ENCODE measurements around the gene MUL1.
"Not testable (repeated sequence)": the region's sequence is repeated elsewhere in the genome, so short reads cannot be mapped to it uniquely, and the experiment has no call there.

MUL1 gene

GRCh38 chr1:20507248-20507563 is 745 bp downstream of the MUL1 start:
- TF ChIP-seq, protein P1, sequence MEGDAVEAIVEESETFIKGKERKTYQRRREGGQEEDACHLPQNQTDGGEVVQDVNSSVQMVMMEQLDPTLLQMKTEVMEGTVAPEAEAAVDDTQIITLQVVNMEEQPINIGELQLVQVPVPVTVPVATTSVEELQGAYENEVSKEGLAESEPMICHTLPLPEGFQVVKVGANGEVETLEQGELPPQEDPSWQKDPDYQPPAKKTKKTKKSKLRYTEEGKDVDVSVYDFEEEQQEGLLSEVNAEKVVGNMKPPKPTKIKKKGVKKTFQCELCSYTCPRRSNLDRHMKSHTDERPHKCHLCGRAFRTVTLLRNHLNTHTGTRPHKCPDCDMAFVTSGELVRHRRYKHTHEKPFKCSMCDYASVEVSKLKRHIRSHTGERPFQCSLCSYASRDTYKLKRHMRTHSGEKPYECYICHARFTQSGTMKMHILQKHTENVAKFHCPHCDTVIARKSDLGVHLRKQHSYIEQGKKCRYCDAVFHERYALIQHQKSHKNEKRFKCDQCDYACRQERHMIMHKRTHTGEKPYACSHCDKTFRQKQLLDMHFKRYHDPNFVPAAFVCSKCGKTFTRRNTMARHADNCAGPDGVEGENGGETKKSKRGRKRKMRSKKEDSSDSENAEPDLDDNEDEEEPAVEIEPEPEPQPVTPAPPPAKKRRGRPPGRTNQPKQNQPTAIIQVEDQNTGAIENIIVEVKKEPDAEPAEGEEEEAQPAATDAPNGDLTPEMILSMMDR (IDR thresholded peaks at IDR 0.05; ENCODE audit: low read depth, low read length) = no peak

GRCh38 chr1:20505488-20505887 is 2.5 kb downstream of the MUL1 start:
- H3K4me3 ChIP-seq (ENCODE audit: low read depth, low read length) = no peak overlapping the region
- TF ChIP-seq, protein P1 (IDR thresholded peaks at IDR 0.05; ENCODE audit: low read depth, low read length) = no peak

More at GRCh38 chr1:20507248-20507563, 745 bp downstream of the MUL1 start:
- H3K4me3 ChIP-seq (ENCODE audit: low read depth, low read length) = peak overlapping the region; percentile 96

GRCh38 chr1:20500716-20501115 is 7.2 kb downstream of the MUL1 start:
- H3K4me3 ChIP-seq (ENCODE audit: low read depth, low read length) = no peak overlapping the region
- TF ChIP-seq, protein P1 (IDR thresholded peaks at IDR 0.05; ENCODE audit: low read depth, low read length) = no peak

DNA sequence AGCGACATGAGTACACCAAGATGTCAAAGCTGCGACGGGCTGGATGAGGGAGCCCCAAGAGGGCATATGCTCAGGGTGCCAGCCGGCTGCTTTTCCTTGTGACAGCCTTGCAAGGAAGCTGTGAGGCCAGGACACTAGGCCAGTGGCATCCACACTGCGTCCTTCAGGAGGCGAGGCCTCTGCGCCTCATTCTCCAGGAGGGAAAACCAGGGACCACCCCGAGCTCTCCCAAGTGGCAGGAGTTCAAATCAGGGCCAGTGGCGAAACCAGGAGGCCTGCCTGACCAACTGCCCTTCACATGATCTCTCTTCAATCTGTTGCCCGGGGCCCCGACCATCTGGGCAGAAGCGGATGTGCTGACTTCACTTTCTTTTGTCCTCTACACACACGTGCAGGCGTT is 8.2 kb downstream of the MUL1 start:
- TF ChIP-seq, protein P1 (IDR thresholded peaks at IDR 0.05; ENCODE audit: low read depth, low read length) = no peak
- no peak overlapping the region for H3K4me3 ChIP-seq (ENCODE audit: low read depth, low read length)

- TF ChIP-seq, protein P1 (IDR thresholded peaks at IDR 0.05; ENCODE audit: low read depth, low read length) = no peak
- no peak overlapping the region for H3K4me3 ChIP-seq (ENCODE audit: low read depth, low read length)
Measured at GRCh38 chr1:20499105-20499504, 8.8 kb downstream of the MUL1 start.

DNA sequence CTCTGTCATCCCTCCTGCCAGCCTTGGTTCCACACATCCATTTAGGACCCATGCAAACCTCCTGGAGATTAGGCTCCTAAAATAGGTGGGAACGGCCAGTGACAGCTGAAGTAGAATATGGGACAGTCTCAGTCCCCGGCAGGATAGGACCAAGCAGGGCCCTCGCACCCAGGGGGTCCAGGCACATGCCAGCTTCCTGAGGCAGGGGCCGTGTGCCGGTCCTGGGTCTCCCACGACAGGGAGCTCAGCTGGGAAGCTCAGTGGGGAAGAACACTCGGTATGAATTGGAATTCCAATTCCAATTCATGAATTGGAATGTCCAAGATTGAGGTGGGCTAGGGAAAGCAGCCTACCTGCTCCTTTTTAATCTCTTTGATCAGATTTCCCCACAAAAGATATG is 9.8 kb downstream of the MUL1 start:
- TF ChIP-seq, protein P1 (IDR thresholded peaks at IDR 0.05; ENCODE audit: low read depth, low read length) = no peak
- H3K4me3 ChIP-seq (ENCODE audit: low read depth, low read length) = no peak overlapping the region

GRCh38 chr1:20497506-20497905 is 10.4 kb downstream of the MUL1 start:
- TF ChIP-seq, protein P1 (IDR thresholded peaks at IDR 0.05; ENCODE audit: low read depth, low read length) = no peak
- H3K4me3 ChIP-seq (ENCODE audit: low read depth, low read length) = no peak overlapping the region

DNA sequence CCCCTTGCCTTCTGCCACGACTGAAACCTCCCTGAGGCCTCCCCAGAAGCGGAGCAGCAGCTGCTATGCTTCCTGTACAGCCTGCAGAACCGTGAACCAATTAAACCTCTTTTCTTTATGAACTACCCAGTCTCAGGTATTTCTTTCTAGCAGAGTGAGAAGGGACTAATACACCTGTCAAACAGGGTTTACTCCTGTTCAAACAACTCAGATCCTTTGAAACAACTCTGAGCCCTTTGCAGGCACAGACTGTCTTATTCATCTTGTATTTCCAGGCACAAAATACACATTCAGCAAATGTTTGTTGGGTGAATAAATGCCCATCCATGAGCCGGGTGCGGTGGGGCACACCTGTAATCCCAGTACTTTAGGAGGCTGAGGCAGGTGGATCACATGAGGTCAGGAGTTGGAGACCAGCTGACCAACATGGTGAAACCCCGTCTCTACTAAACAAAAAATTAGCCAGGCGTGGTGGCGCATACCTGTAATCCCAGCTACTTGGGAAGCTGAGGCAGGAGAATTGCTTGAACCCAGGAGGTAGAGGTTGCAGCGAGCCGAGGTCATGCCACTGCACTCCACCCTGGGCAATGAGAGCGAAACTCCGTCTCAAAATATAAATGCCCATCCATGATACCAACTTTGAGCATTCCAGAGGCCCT is 11.1 kb downstream of the MUL1 start:
- not testable (repeated sequence) for H3K4me3 ChIP-seq (ENCODE audit: low read depth, low read length)
